MG63 (cell line): ENCODE measurements around the gene UBE2R2. TPM values are rescaled to one million over a fixed set of nuclear protein-coding genes. Genes with fewer than 3 reads are reported as not detected.
"Not testable (repeated sequence)": the region's sequence is repeated elsewhere in the genome, so short reads cannot be mapped to it uniquely, and the experiment has no call there.

Experiments used
- DNase-seq: peaks from one replicate; pipeline ENCODE4 v3.0.0-alpha.2; 2020
- H3K27me3 ChIP-seq: fragments of 250-450 bp; sonication (Bioruptor Pico); 2 replicates; pipeline ENCODE4 v1.5.1; 2020; ENCODE audit warnings: mild to moderate bottlenecking, moderate library complexity
- H3K36me3 ChIP-seq: fragments of 250-450 bp; sonication (Bioruptor Pico); 2 replicates; pipeline ENCODE4 v1.5.1; 2020; ENCODE audit warnings: mild to moderate bottlenecking, moderate library complexity
- H3K4me3 ChIP-seq: fragments of 250-450 bp; sonication (Bioruptor Pico); 2 replicates; pipeline ENCODE4 v1.5.1; 2020; ENCODE audit warnings: mild to moderate bottlenecking, moderate library complexity
- H3K9me3 ChIP-seq: fragments of 250-450 bp; sonication (Bioruptor Pico); 2 replicates; pipeline ENCODE4 v1.5.1; 2020; ENCODE audit warnings: mild to moderate bottlenecking, moderate library complexity
- total RNA-seq: library from RNA; depleted of rRNA; stranded (reverse); fragments of >200 nt; shearing (Covaris generic); gene quantifications from 2 replicates; pipeline ENCODE4 v1.2.3, GENCODE V29; 2014; ENCODE audit warnings: low replicate concordance; rRNA removed

UBE2R2 gene
- 15.1 and 16.5 TPM in 2 replicates for total RNA-seq

DNA sequence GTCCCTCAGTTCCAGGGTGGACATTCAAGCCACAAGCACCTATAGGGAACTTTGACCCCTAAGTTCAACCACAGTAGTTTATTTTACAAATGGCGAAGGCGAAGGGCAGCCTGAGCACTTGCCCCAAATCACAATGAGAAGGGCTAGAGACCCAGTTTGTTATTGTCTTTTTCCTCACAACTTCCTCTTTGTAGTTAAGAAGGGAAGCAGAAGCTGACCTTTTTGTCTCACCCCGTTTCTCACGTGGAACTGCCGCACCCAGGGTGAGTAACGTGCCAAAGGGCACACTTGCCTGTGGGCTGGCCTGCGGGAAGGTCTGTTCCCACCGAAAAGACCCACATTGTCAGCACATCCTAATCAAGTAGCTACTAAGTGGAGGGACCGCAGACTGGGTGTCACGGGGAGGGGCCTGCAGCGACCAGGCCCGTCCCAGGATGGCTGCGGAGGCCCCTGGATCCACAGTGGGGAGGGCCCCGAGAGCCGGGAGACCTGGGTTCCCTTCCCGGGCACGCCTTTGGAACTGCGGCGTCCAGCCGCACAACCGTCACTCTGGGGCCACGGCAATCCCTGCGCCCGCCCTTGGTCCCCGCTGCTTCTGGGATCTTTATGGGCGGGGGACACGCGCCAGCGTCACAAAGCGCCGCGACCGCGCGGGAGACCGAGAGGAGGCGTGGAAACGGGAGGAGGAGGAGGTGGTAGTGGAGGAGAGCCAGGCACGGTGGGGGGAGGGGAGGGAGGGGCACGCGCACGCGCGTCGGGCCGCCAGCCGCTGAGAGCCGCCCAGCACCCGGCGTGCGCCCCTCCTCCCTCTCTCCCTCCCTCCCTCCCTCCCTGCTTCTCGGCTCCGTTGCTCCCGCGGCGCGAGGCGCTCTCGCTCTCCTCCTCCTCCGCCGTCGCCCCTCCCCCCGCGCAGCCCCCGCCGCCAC, at the start of gene UBE2R2:
Gene UBE2R2 (plus strand): TSS at position 834 of the 926 bp plus-strand sequence. CDS start 598 bp downstream, outside the sequence.
- peak; percentile 80 for DNase-seq
- Histone ChIP-seq H3K9me3 (no peaks in the 10 kb centered on the region), H3K27me3 (no peaks in the 10 kb centered on the region), H3K4me3 (peak within 1 kb of the TSS; percentile 75), H3K36me3 (no peaks in the 10 kb centered on the region)

DNA sequence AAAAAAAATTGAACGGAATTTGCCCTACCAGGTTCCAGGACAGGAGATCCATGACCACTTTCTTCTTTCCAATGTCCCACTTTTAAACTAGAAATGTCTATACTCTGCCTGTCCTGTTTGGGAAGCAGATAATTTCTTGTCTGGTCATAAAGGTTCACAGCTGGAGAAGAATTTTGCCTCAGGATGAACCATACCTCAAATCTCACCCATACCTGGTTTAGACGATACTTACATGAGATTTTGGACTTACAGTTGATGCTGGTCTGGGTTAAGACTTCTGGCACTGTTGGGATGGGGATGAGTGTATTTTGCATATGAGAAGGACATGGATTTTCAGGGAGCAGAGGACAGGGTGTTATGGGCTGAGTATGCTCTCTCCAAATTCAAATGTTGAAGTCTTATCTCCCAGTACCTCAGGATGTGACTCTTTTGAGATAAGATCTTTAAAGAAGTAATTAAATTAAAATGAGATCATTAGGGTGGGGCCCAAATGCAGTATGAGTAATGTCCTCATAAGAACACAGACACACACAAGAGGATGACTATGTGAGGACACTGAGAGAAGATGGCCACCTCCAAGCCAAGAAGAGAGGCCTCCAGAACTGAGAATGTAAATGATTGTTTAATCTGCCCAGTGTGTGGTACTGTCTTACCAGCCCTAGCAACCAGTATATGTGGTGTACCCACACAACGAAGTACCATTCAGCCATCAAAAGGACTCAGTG, 46.6 kb upstream of the UBE2R2 start:
- not testable (repeated sequence) for DNase-seq, H3K27me3 ChIP-seq, H3K4me3 ChIP-seq, H3K9me3 ChIP-seq, H3K36me3 ChIP-seq

- not testable (repeated sequence) for H3K36me3 ChIP-seq, H3K4me3 ChIP-seq, H3K9me3 ChIP-seq, H3K27me3 ChIP-seq, DNase-seq
These were observed 43.8 kb upstream of the UBE2R2 start for GRCh38 chr9:33773135-33773534.

- DNase-seq, H3K4me3 ChIP-seq, H3K36me3 ChIP-seq, H3K27me3 ChIP-seq, H3K9me3 ChIP-seq: not testable (repeated sequence)
These were observed 42.8 kb upstream of the UBE2R2 start for GRCh38 chr9:33774074-33774659.

GRCh38 chr9:33776578-33776977, 40.4 kb upstream of the UBE2R2 start:
- H3K9me3 ChIP-seq: peaks cover 5% of the 10 kb centered on the region; the same call in 1 of the 2 replicates
- no peaks in the 10 kb centered on the region for H3K27me3 ChIP-seq
- no peaks in the 10 kb centered on the region for H3K36me3 ChIP-seq
- DNase-seq: no peak
- H3K4me3 ChIP-seq: no peak overlapping the region

- H3K4me3 ChIP-seq: no peak overlapping the region
- no peaks in the 10 kb centered on the region for H3K36me3 ChIP-seq
- H3K27me3 ChIP-seq: no peaks in the 10 kb centered on the region
- DNase-seq: no peak
- peaks cover 5% of the 10 kb centered on the region; the same call in 1 of the 2 replicates for H3K9me3 ChIP-seq
These were observed 38.1 kb upstream of the UBE2R2 start for GRCh38 chr9:33778700-33779351.

- Histone ChIP-seq H3K4me3 (no peak overlapping the region), H3K27me3 (no peaks in the 10 kb centered on the region), H3K9me3 (peaks cover 5% of the 10 kb centered on the region; the same call in 1 of the 2 replicates), H3K36me3 (no peaks in the 10 kb centered on the region)
- no peak for DNase-seq
These were observed 36.7 kb upstream of the UBE2R2 start for GRCh38 chr9:33780276-33780675.

- H3K4me3 ChIP-seq: no peak overlapping the region
- DNase-seq: no peak
- no peaks in the 10 kb centered on the region for H3K36me3 ChIP-seq
- no peaks in the 10 kb centered on the region for H3K27me3 ChIP-seq
- H3K9me3 ChIP-seq: peaks cover 5% of the 10 kb centered on the region; the same call in 1 of the 2 replicates
These were observed 35.2 kb upstream of the UBE2R2 start for GRCh38 chr9:33781736-33782135.

- DNase-seq: peak; percentile 17
- peaks cover 5% of the 10 kb centered on the region; the same call in 1 of the 2 replicates for H3K9me3 ChIP-seq
- H3K4me3 ChIP-seq: no peak overlapping the region
- no peaks in the 10 kb centered on the region for H3K27me3 ChIP-seq
- no peaks in the 10 kb centered on the region for H3K36me3 ChIP-seq
These were observed 34.4 kb upstream of the UBE2R2 start for GRCh38 chr9:33782395-33783152.

- Histone ChIP-seq H3K36me3 (no peaks in the 10 kb centered on the region), H3K9me3 (no peaks in the 10 kb centered on the region), H3K4me3 (no peak overlapping the region), H3K27me3 (no peaks in the 10 kb centered on the region)
- no peak for DNase-seq
These were observed 31.0 kb upstream of the UBE2R2 start for GRCh38 chr9:33785914-33786313.

DNA sequence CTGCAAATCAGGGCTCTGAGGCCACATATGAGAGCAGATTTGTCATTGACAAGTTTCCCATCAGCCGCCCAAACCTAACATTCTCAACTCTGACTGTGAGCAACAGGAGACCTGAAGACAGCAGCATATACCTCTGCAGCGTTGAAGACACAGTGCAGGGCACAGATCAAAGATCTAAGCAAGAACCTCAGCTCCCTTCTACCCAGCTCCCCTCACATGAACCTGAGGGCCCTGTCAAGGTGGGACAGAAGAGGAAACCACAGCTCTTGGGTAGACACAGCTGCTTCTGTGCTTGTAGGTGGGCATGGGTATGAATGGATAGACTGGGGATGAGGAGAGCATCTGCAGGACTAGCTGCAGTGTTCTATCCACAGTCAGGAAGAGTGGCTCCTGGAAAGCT, 30.3 kb upstream of the UBE2R2 start:
- DNase-seq: no peak
- Histone ChIP-seq H3K9me3 (no peaks in the 10 kb centered on the region), H3K36me3 (no peaks in the 10 kb centered on the region), H3K4me3 (no peak overlapping the region), H3K27me3 (no peaks in the 10 kb centered on the region)

- no peak for DNase-seq
- H3K9me3 ChIP-seq: no peaks in the 10 kb centered on the region
- H3K36me3 ChIP-seq: no peaks in the 10 kb centered on the region
- H3K27me3 ChIP-seq: no peaks in the 10 kb centered on the region
- H3K4me3 ChIP-seq: no peak overlapping the region
These were observed 29.1 kb upstream of the UBE2R2 start for GRCh38 chr9:33787839-33788238.

GRCh38 chr9:33789429-33789828, 27.5 kb upstream of the UBE2R2 start:
- not testable (repeated sequence) for H3K9me3 ChIP-seq, H3K4me3 ChIP-seq, H3K27me3 ChIP-seq, H3K36me3 ChIP-seq, DNase-seq

DNA sequence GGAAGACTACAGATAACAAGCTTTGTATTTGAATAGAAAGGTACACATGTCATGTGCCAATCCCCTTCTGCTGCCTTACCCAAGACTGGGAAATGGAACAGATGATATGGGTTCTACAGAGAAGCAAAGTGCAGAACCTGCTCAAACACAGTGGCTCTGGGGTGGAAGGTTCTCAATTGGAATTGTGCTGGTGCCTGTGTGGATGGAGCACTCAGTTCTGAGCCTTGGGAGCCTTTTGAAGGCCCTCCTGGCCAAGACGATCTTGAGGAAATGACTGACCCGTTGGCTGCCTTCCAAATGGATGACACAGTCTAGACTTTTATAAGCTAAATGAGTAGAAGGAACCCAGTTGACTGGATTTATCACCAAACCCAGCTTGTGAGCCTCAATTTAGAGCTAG, 25.8 kb upstream of the UBE2R2 start:
- DNase-seq: peak; percentile 69
- H3K27me3 ChIP-seq: no peaks in the 10 kb centered on the region
- no peak overlapping the region for H3K4me3 ChIP-seq
- no peaks in the 10 kb centered on the region for H3K36me3 ChIP-seq
- no peaks in the 10 kb centered on the region for H3K9me3 ChIP-seq

- not testable (repeated sequence) for H3K36me3 ChIP-seq, H3K4me3 ChIP-seq, DNase-seq, H3K27me3 ChIP-seq, H3K9me3 ChIP-seq
These were observed 23.5 kb upstream of the UBE2R2 start for GRCh38 chr9:33793496-33793895.

GRCh38 chr9:33794560-33794959, 22.4 kb upstream of the UBE2R2 start:
- no peaks in the 10 kb centered on the region for H3K27me3 ChIP-seq
- DNase-seq: no peak
- H3K9me3 ChIP-seq: no peaks in the 10 kb centered on the region
- H3K36me3 ChIP-seq: no peaks in the 10 kb centered on the region
- H3K4me3 ChIP-seq: no peak overlapping the region
